OCI-LY1 (cell line): ENCODE results near the gene BIN2.

Source experiments
- CTCF ChIP-seq: fragments of 200-600 bp; sonication (generic), shearing (Covaris generic); IDR thresholded peaks from 2 replicates; pipeline ENCODE4 v1.5.1; 2017; ENCODE audit warnings: mild to moderate bottlenecking, antibody characterized with exemption, low read length, moderate library complexity, mixed read lengths
- EZH2 ChIP-seq: fragments of 200-600 bp; sonication (generic), shearing (Covaris generic); IDR thresholded peaks from 2 replicates; pipeline ENCODE4 v1.8.0; 2017; ENCODE audit warnings: borderline replicate concordance, mixed run types, mild to moderate bottlenecking, antibody characterized with exemption, low read length, moderate library complexity, mixed read lengths

DNA sequence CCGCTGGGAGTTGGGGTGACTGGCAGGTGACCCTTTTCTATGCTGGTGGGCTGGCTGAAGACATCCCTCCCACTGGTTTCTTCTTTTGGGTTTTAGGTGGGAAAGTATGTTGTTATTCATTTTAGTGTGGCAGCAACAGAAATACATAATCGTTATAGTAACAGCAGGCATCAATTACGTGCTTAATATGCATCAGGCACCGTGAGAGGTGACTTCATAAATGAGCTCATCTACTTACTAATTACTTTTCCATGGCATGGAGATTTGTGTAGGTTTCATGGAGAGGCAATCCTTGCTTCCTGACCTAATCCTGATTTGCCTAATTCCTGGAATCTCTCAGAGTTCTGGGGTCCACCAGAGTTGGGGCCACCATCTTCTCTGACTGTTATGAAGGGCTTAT is 35.9 kb upstream of the BIN2 start:
- TF ChIP-seq CTCF, result no peak
- TF ChIP-seq EZH2, result no peak
